ENCODE results near the gene SH3PXD2B. TPM values are rescaled to one million over a fixed set of nuclear protein-coding genes. Genes with fewer than 3 reads are reported as not detected.
"Not testable (repeated sequence)": the region's sequence is repeated elsewhere in the genome, so short reads cannot be mapped to it uniquely, and the experiment has no call there.

SH3PXD2B gene
- total and polyA plus RNA-seq, 7 experiments from 2014 or later, result 0.15 to 1.1 (median 0.28) TPM; not detected in 1

GRCh38 chr5:172479034-172479783 is 24.9 kb upstream of the SH3PXD2B start:
- Mint-ChIP-seq H3K4me1 (no peaks in the 10 kb centered on the region), H3K4me3 (no peak overlapping the region), H3K36me3 (no peaks in the 10 kb centered on the region), H3K27me3 (peaks cover 0 to 9% (median 0%) of the 10 kb centered on the region in 5 donors), H3K27ac (no peak overlapping the region), H3K9me3 (peaks cover 0 to 2% (median 0%) of the 10 kb centered on the region in 11 donors)
- no peaks in the 10 kb centered on the region for H3K27me3 ChIP-seq (ENCODE audit: control insufficient read depth in 2 of 2, insufficient read depth in 2 of 2, low read length in 2 of 2)
- DNase-seq, result peak in 8 of 9 donors; percentile 27 to 63 (median 44)
- ChIA-PET POLR2A (no interaction called here), CTCF (interaction anchor here (0.9 to 2.0 kb wide), 3 partner anchors 209 to 219 kb away, joined by 3 to 12 read pairs (median 4); no protein-coding TSS in a partner anchor)
- no peak overlapping the region for H3K27ac ChIP-seq (ENCODE audit: low read depth, low read length)
- ATAC-seq, result peak; percentile 90
- no peaks in the 10 kb centered on the region for H3K4me1 ChIP-seq (ENCODE audit: control insufficient read depth in 2 of 2, insufficient read depth in 2 of 2, low read length in 2 of 2)
- H3K36me3 ChIP-seq (ENCODE audit: control insufficient read depth in 2 of 3, insufficient read depth in 3 of 3, low read length in 3 of 3), result no peaks in the 10 kb centered on the region
- no peak overlapping the region for H3K4me3 ChIP-seq (ENCODE audit: low read length)
- intact Hi-C loops (cut with micrococcal nuclease), result loop anchor here (1.0 kb wide), 3 partner anchors 205 to 453 kb away; no protein-coding TSS in a partner anchor
- H3K9me3 ChIP-seq (ENCODE audit: control insufficient read depth in 2 of 3, low read length in 3 of 3), result no peaks in the 10 kb centered on the region

- H3K4me3 ChIP-seq (ENCODE audit: low read length); H3K36me3 ChIP-seq (ENCODE audit: control insufficient read depth in 2 of 3, insufficient read depth in 3 of 3, low read length in 3 of 3); H3K9me3 ChIP-seq (ENCODE audit: control insufficient read depth in 2 of 3, low read length in 3 of 3); H3K4me1 ChIP-seq (ENCODE audit: control insufficient read depth in 2 of 2, insufficient read depth in 2 of 2, low read length in 2 of 2); DNase-seq; H3K4me1 Mint-ChIP-seq; H3K27ac Mint-ChIP-seq; H3K27ac ChIP-seq (ENCODE audit: low read depth, low read length); H3K36me3 Mint-ChIP-seq; H3K9me3 Mint-ChIP-seq; ATAC-seq; H3K4me3 Mint-ChIP-seq; POLR2A ChIA-PET; H3K27me3 ChIP-seq (ENCODE audit: control insufficient read depth in 2 of 2, insufficient read depth in 2 of 2, low read length in 2 of 2): not testable (repeated sequence)
- CTCF ChIA-PET, result interaction anchor here (0.9 to 2.0 kb wide), 4 partner anchors 210 to 219 kb away, joined by 3 to 12 read pairs (median 4); no protein-coding TSS in a partner anchor
- intact Hi-C loops (cut with micrococcal nuclease), result loop anchor here (1.0 kb wide), 3 partner anchors 206 to 454 kb away; no protein-coding TSS in a partner anchor
- H3K27me3 Mint-ChIP-seq, result peaks cover 0 to 12% (median under 1%) of the 10 kb centered on the region in 5 donors
Measured at GRCh38 chr5:172478695-172479033, 24.3 kb upstream of the SH3PXD2B start.

GRCh38 chr5:172478256-172478655 is 23.9 kb upstream of the SH3PXD2B start:
- no peak overlapping the region for H3K27ac Mint-ChIP-seq
- H3K4me1 Mint-ChIP-seq, result no peaks in the 10 kb centered on the region
- intact Hi-C loops (cut with micrococcal nuclease), result no loop called here
- H3K9me3 ChIP-seq (ENCODE audit: control insufficient read depth in 2 of 3, low read length in 3 of 3), result no peaks in the 10 kb centered on the region
- no peaks in the 10 kb centered on the region for H3K27me3 ChIP-seq (ENCODE audit: control insufficient read depth in 2 of 2, insufficient read depth in 2 of 2, low read length in 2 of 2)
- no peak overlapping the region for H3K27ac ChIP-seq (ENCODE audit: low read depth, low read length)
- no peaks in the 10 kb centered on the region for H3K36me3 Mint-ChIP-seq
- no peaks in the 10 kb centered on the region for H3K9me3 Mint-ChIP-seq
- H3K27me3 Mint-ChIP-seq, result peaks cover 0 to 16% (median 4%) of the 10 kb centered on the region in 5 donors
- POLR2A ChIA-PET, result no interaction called here
- no peaks in the 10 kb centered on the region for H3K36me3 ChIP-seq (ENCODE audit: control insufficient read depth in 2 of 3, insufficient read depth in 3 of 3, low read length in 3 of 3)
- no peak overlapping the region for H3K4me3 ChIP-seq (ENCODE audit: low read length)
- ATAC-seq, result no peak
- H3K4me1 ChIP-seq (ENCODE audit: control insufficient read depth in 2 of 2, insufficient read depth in 2 of 2, low read length in 2 of 2), result no peaks in the 10 kb centered on the region
- H3K4me3 Mint-ChIP-seq, result no peak overlapping the region
- CTCF ChIA-PET, result interaction anchor here (1.1 to 2.0 kb wide), 2 partner anchors 218 to 220 kb away, joined by 3 to 12 read pairs; no protein-coding TSS in a partner anchor
- no peak for DNase-seq

- no peak overlapping the region for H3K4me3 Mint-ChIP-seq
- no peaks in the 10 kb centered on the region for H3K36me3 Mint-ChIP-seq
- no peak overlapping the region for H3K27ac Mint-ChIP-seq
- no peak overlapping the region for H3K27ac ChIP-seq (ENCODE audit: low read depth, low read length)
- ATAC-seq, result no peak
- H3K4me1 Mint-ChIP-seq, result no peaks in the 10 kb centered on the region
- intact Hi-C loops (cut with micrococcal nuclease), result no loop called here
- H3K9me3 Mint-ChIP-seq, result no peaks in the 10 kb centered on the region
- H3K9me3 ChIP-seq (ENCODE audit: control insufficient read depth in 2 of 3, low read length in 3 of 3), result no peaks in the 10 kb centered on the region
- POLR2A ChIA-PET, result no interaction called here
- H3K36me3 ChIP-seq (ENCODE audit: control insufficient read depth in 2 of 3, insufficient read depth in 3 of 3, low read length in 3 of 3), result no peaks in the 10 kb centered on the region
- peaks cover 0 to 16% (median 4%) of the 10 kb centered on the region in 5 donors for H3K27me3 Mint-ChIP-seq
- CTCF ChIA-PET, result interaction anchor here (1.1 kb wide), 1 partner anchor 218 kb away, joined by 3 read pairs; no protein-coding TSS in a partner anchor
- H3K27me3 ChIP-seq (ENCODE audit: control insufficient read depth in 2 of 2, insufficient read depth in 2 of 2, low read length in 2 of 2), result no peaks in the 10 kb centered on the region
- DNase-seq, result no peak
- H3K4me1 ChIP-seq (ENCODE audit: control insufficient read depth in 2 of 2, insufficient read depth in 2 of 2, low read length in 2 of 2), result no peaks in the 10 kb centered on the region
- no peak overlapping the region for H3K4me3 ChIP-seq (ENCODE audit: low read length)
Measured at GRCh38 chr5:172477466-172477865, 23.1 kb upstream of the SH3PXD2B start.

GRCh38 chr5:172474293-172474692 is 20.0 kb upstream of the SH3PXD2B start:
- DNase-seq, result no peak
- Mint-ChIP-seq H3K27ac (no peak overlapping the region), H3K4me3 (no peak overlapping the region), H3K36me3 (no peaks in the 10 kb centered on the region), H3K9me3 (no peaks in the 10 kb centered on the region), H3K4me1 (no peaks in the 10 kb centered on the region), H3K27me3 (peaks cover 3 to 16% (median 6%) of the 10 kb centered on the region in 5 donors)
- Histone ChIP-seq H3K4me1 (ENCODE audit: control insufficient read depth in 2 of 2, insufficient read depth in 2 of 2, low read length in 2 of 2) (no peaks in the 10 kb centered on the region), H3K9me3 (ENCODE audit: control insufficient read depth in 2 of 3, low read length in 3 of 3) (no peaks in the 10 kb centered on the region), H3K27ac (ENCODE audit: low read depth, low read length) (no peak overlapping the region), H3K4me3 (ENCODE audit: low read length) (no peak overlapping the region), H3K36me3 (ENCODE audit: control insufficient read depth in 2 of 3, insufficient read depth in 3 of 3, low read length in 3 of 3) (no peaks in the 10 kb centered on the region), H3K27me3 (ENCODE audit: control insufficient read depth in 2 of 2, insufficient read depth in 2 of 2, low read length in 2 of 2) (no peaks in the 10 kb centered on the region)
- POLR2A ChIA-PET, result no interaction called here
- CTCF ChIA-PET, result no interaction called here
- intact Hi-C loops (cut with micrococcal nuclease), result no loop called here
- no peak for ATAC-seq

GRCh38 chr5:172473427-172473826 is 19.1 kb upstream of the SH3PXD2B start:
- intact Hi-C loops (cut with micrococcal nuclease), result no loop called here
- peaks cover 0 to 7% (median 3%) of the 10 kb centered on the region in 11 donors for H3K9me3 Mint-ChIP-seq
- H3K27ac Mint-ChIP-seq, result no peak overlapping the region
- no peaks in the 10 kb centered on the region for H3K27me3 ChIP-seq (ENCODE audit: control insufficient read depth in 2 of 2, insufficient read depth in 2 of 2, low read length in 2 of 2)
- no peak for ATAC-seq
- no peaks in the 10 kb centered on the region for H3K9me3 ChIP-seq (ENCODE audit: control insufficient read depth in 2 of 3, low read length in 3 of 3)
- POLR2A ChIA-PET, result no interaction called here
- no peak overlapping the region for H3K4me3 ChIP-seq (ENCODE audit: low read length)
- no peak overlapping the region for H3K27ac ChIP-seq (ENCODE audit: low read depth, low read length)
- no peaks in the 10 kb centered on the region for H3K36me3 Mint-ChIP-seq
- CTCF ChIA-PET, result interaction anchor here (0.6 kb wide), 1 partner anchor 503 kb away, joined by 4 read pairs; no protein-coding TSS in a partner anchor
- no peaks in the 10 kb centered on the region for H3K4me1 Mint-ChIP-seq
- H3K27me3 Mint-ChIP-seq, result peaks cover 6 to 16% (median 8%) of the 10 kb centered on the region in 5 donors
- no peaks in the 10 kb centered on the region for H3K36me3 ChIP-seq (ENCODE audit: control insufficient read depth in 2 of 3, insufficient read depth in 3 of 3, low read length in 3 of 3)
- no peaks in the 10 kb centered on the region for H3K4me1 ChIP-seq (ENCODE audit: control insufficient read depth in 2 of 2, insufficient read depth in 2 of 2, low read length in 2 of 2)
- no peak overlapping the region for H3K4me3 Mint-ChIP-seq
- DNase-seq, result no peak

GRCh38 chr5:172469697-172470096 is 15.4 kb upstream of the SH3PXD2B start:
- Histone ChIP-seq H3K36me3 (ENCODE audit: control insufficient read depth in 2 of 3, insufficient read depth in 3 of 3, low read length in 3 of 3) (no peaks in the 10 kb centered on the region), H3K27me3 (ENCODE audit: control insufficient read depth in 2 of 2, insufficient read depth in 2 of 2, low read length in 2 of 2) (no peaks in the 10 kb centered on the region), H3K4me3 (ENCODE audit: low read length) (no peak overlapping the region), H3K9me3 (ENCODE audit: control insufficient read depth in 2 of 3, low read length in 3 of 3) (peaks cover 0 to 4% (median 0%) of the 10 kb centered on the region in 3 experiments), H3K4me1 (ENCODE audit: control insufficient read depth in 2 of 2, insufficient read depth in 2 of 2, low read length in 2 of 2) (no peaks in the 10 kb centered on the region), H3K27ac (ENCODE audit: low read depth, low read length) (no peak overlapping the region)
- H3K9me3 Mint-ChIP-seq, result peaks cover 0 to 11% (median 3%) of the 10 kb centered on the region in 11 donors
- H3K4me1 Mint-ChIP-seq, result no peaks in the 10 kb centered on the region
- intact Hi-C loops (cut with micrococcal nuclease), result no loop called here
- DNase-seq (no peak), ATAC-seq (no peak)
- POLR2A ChIA-PET, result no interaction called here
- CTCF ChIA-PET, result no interaction called here
- no peak overlapping the region for H3K27ac Mint-ChIP-seq
- no peak overlapping the region for H3K4me3 Mint-ChIP-seq
- peaks cover 6 to 16% (median 11%) of the 10 kb centered on the region in 5 donors for H3K27me3 Mint-ChIP-seq
- peaks cover 0 to 3% (median 0%) of the 10 kb centered on the region in 5 donors for H3K36me3 Mint-ChIP-seq
